H1 (cell line): ENCODE results near the gene HMGXB3. TPM values are rescaled to one million over a fixed set of nuclear protein-coding genes. Genes with fewer than 3 reads are reported as not detected.
A peak's percentile ranks its signal among the peaks of the same experiment; 100 is the strongest.

Experiments
- CTCF ChIA-PET: fragments of 300-600 bp; sonication (Branson Sonifier 250); formaldehyde crosslinking; loops from one replicate; lab custom pipeline; 2021; ENCODE audit not compliant: partially characterized antibody; lab: Charles Lee
- POLR2A ChIA-PET: fragments of 300-600 bp; sonication (Branson Sonifier 250); formaldehyde crosslinking; loops from one replicate; lab custom pipeline; 2021; ENCODE audit warnings: inconsistent platforms; ENCODE audit not compliant: partially characterized antibody; lab: Charles Lee
- DNase-seq, 2 experiments: peaks; one replicate each; pipeline versions ENCODE4 v3.0.0 to v3.0.0-alpha.2; 2010 to 2022; ENCODE audit warnings: low spot score in 2 of 2, low read depth in 1 of 2, mixed read lengths in 1 of 2
- FAIRE-seq: peaks from 2 replicates; lab custom pipeline; 2011; peaks lifted over from hg19 to GRCh38; lab: Jason Lieb, UNC
- H2AFZ ChIP-seq: 2 replicates; pipeline ENCODE4 v1.8.1; 2012; ENCODE audit warnings: low read length, inconsistent platforms
- H2AK5ac ChIP-seq: 2 replicates; pipeline ENCODE4 v1.6.1; 2013; ENCODE audit warnings: low read depth, low read length
- H2BK120ac ChIP-seq: replicated peaks from 2 replicates; pipeline ENCODE3; 2013; ENCODE audit warnings: low read depth, low read length, inconsistent platforms
- H2BK12ac ChIP-seq: 2 replicates; pipeline ENCODE4 v1.6.1; 2013; ENCODE audit warnings: low read depth, low read length
- H2BK15ac ChIP-seq: 2 replicates; pipeline ENCODE4 v1.6.1; 2013; ENCODE audit warnings: low read length
- H2BK20ac ChIP-seq: 2 replicates; pipeline ENCODE4 v1.6.1; 2013; ENCODE audit warnings: low read length
- H2BK5ac ChIP-seq: 2 replicates; pipeline ENCODE4 v1.6.1; 2013; ENCODE audit warnings: low read depth, low read length
- H3K14ac ChIP-seq: 2 replicates; pipeline ENCODE4 v1.6.1; 2013; ENCODE audit warnings: inconsistent platforms; ENCODE audit not compliant: insufficient read length
- H3K18ac ChIP-seq: 2 replicates; pipeline ENCODE4 v1.6.1; 2013; ENCODE audit warnings: low read length; ENCODE audit errors: extremely low read depth
- H3K23ac ChIP-seq: 2 replicates; pipeline ENCODE4 v1.6.1; 2013; ENCODE audit warnings: inconsistent platforms; ENCODE audit not compliant: insufficient read length
- H3K23me2 ChIP-seq: 2 replicates; pipeline ENCODE4 v1.6.1; 2013; ENCODE audit warnings: low read depth, low read length
- H3K27ac ChIP-seq: 2 replicates; pipeline ENCODE4 v1.6.1; 2011; ENCODE audit warnings: low read depth, low read length, inconsistent platforms
- H3K27me3 ChIP-seq, 4 experiments: replicated peaks in 1 of 4; 1 replicate in 1 of 4; 2 replicates in 3 of 4; pipeline versions ENCODE4 v1.6.1 to v1.8.1; 2011 to 2013; ENCODE audit warnings: low read length in 3 of 4, mild to moderate bottlenecking in 3 of 4, inconsistent platforms in 2 of 4, mixed read lengths in 2 of 4, moderate library complexity in 1 of 4; ENCODE audit not compliant: control insufficient read depth in 3 of 4, insufficient read depth in 3 of 4; ENCODE audit errors: extremely low read depth in 1 of 4
- H3K36me3 ChIP-seq, 4 experiments: 2 replicates each; pipeline versions ENCODE4 v1.6.1 to v1.8.1; 2011 to 2013; ENCODE audit warnings: mild to moderate bottlenecking in 4 of 4, low read length in 3 of 4, moderate library complexity in 2 of 4, control low read depth in 1 of 4, inconsistent platforms in 1 of 4; ENCODE audit not compliant: insufficient read depth in 4 of 4, control insufficient read depth in 2 of 4
- H3K4ac ChIP-seq: replicated peaks from 2 replicates; pipeline ENCODE3; 2013; ENCODE audit warnings: low read length, low read depth, mixed read lengths, inconsistent platforms; ENCODE audit not compliant: insufficient read length
- H3K4me1 ChIP-seq, 4 experiments: replicated peaks in 1 of 4; 1 replicate in 1 of 4; 2 replicates in 3 of 4; pipeline versions ENCODE4 v1.6.1 to v1.8.1; 2011 to 2013; ENCODE audit warnings: low read length in 3 of 4, inconsistent platforms in 2 of 4, mixed read lengths in 1 of 4; ENCODE audit not compliant: insufficient read depth in 4 of 4, control insufficient read depth in 3 of 4
- H3K4me2 ChIP-seq, 2 experiments: 2 replicates each; pipeline versions ENCODE4 v1.6.1 to v1.8.1; 2011 to 2013; ENCODE audit warnings: low read depth in 2 of 2, low read length in 2 of 2, control low read depth in 1 of 2, inconsistent platforms in 1 of 2, mild to moderate bottlenecking in 1 of 2; ENCODE audit not compliant: insufficient read depth in 1 of 2
- H3K4me3 ChIP-seq, 4 experiments: fragments of 200-600, 300-600 bp in 1 of 4; sonication (generic), shearing (Covaris generic), sonication (Bioruptor Twin) in 1 of 4; 2 replicates each; pipeline versions ENCODE4 v1.5.1 to v1.8.1; 2011 to 2016; ENCODE audit warnings: low read length in 4 of 4, low read depth in 3 of 4, control low read depth in 2 of 4, inconsistent platforms in 2 of 4, mild to moderate bottlenecking in 2 of 4, mixed read lengths in 1 of 4, moderate library complexity in 1 of 4; ENCODE audit not compliant: insufficient read depth in 2 of 4; ENCODE audit errors: extremely low read depth in 1 of 4
- H3K56ac ChIP-seq: replicated peaks from 2 replicates; pipeline ENCODE3; 2013; ENCODE audit warnings: low read depth, mild to moderate bottlenecking, mixed read lengths, low read length, inconsistent platforms; ENCODE audit not compliant: insufficient read length
- H3K79me1 ChIP-seq: 2 replicates; pipeline ENCODE4 v1.6.1; 2013; ENCODE audit warnings: low read depth, low read length, control low read depth
- H3K79me2 ChIP-seq, 2 experiments: 2 replicates each; pipeline versions ENCODE4 v1.6.1 to v1.8.1; 2012 to 2013; ENCODE audit warnings: low read length in 2 of 2, mild to moderate bottlenecking in 2 of 2, inconsistent platforms in 1 of 2; ENCODE audit not compliant: insufficient read depth in 2 of 2, control insufficient read depth in 1 of 2
- H3K9ac ChIP-seq, 4 experiments: replicated peaks in 1 of 4; 1 replicate in 1 of 4; 2 replicates in 3 of 4; pipeline versions ENCODE4 v1.6.1 to v1.8.1; 2011 to 2013; ENCODE audit warnings: low read depth in 3 of 4, low read length in 3 of 4, control low read depth in 2 of 4, mild to moderate bottlenecking in 2 of 4, moderate library complexity in 2 of 4, inconsistent platforms in 1 of 4; ENCODE audit errors: extremely low read depth in 1 of 4
- H3K9me3 ChIP-seq, 2 experiments: 2 replicates each; pipeline versions ENCODE4 v1.6.1 to v1.8.1; 2012 to 2013; ENCODE audit warnings: mild to moderate bottlenecking in 2 of 2, moderate library complexity in 2 of 2, control low read depth in 1 of 2, inconsistent platforms in 1 of 2, low read depth in 1 of 2, low read length in 1 of 2, mixed read lengths in 1 of 2; ENCODE audit not compliant: insufficient read depth in 2 of 2
- H4K20me1 ChIP-seq, 2 experiments: replicated peaks in 1 of 2; 2 replicates each; pipeline versions ENCODE3 to v1.8.1; 2011 to 2013; ENCODE audit warnings: inconsistent platforms in 2 of 2, low read length in 2 of 2, mild to moderate bottlenecking in 1 of 2; ENCODE audit not compliant: insufficient read depth in 2 of 2, control insufficient read depth in 1 of 2
- H4K5ac ChIP-seq: 2 replicates; pipeline ENCODE4 v1.6.1; 2013; ENCODE audit warnings: low read length, low read depth, mixed read lengths, inconsistent platforms; ENCODE audit not compliant: insufficient read length
- H4K8ac ChIP-seq: 2 replicates; pipeline ENCODE4 v1.8.0; 2013; ENCODE audit warnings: mild to moderate bottlenecking, moderate library complexity, low read length, inconsistent platforms; ENCODE audit not compliant: insufficient read depth; ENCODE audit errors: extremely low read depth
- H4K91ac ChIP-seq: replicated peaks from 2 replicates; pipeline ENCODE3; 2013; ENCODE audit warnings: low read length, mixed read lengths, inconsistent platforms; ENCODE audit not compliant: insufficient read length
- EZH2 ChIP-seq: fragments of 200-600 bp; sonication (generic); IDR thresholded peaks from 2 replicates; pipeline ENCODE4 v1.7.1; 2012; ENCODE audit warnings: low read depth, mild to moderate bottlenecking, moderate library complexity, low read length, inconsistent platforms; ENCODE audit not compliant: severe bottlenecking
- FOSL1 ChIP-seq: IDR thresholded peaks from 2 replicates; pipeline ENCODE4 v1.6.1; 2011; ENCODE audit warnings: mild to moderate bottlenecking, low read depth, low read length, moderate library complexity; ENCODE audit not compliant: insufficient read depth
- GABPA ChIP-seq: IDR thresholded peaks from 2 replicates; pipeline ENCODE4 v1.6.1; 2011; ENCODE audit warnings: mild to moderate bottlenecking, low read length, moderate library complexity, borderline replicate concordance; ENCODE audit not compliant: insufficient read depth
- KDM4A ChIP-seq: IDR thresholded peaks from one replicate; pipeline ENCODE4 v1.7.1; 2012; ENCODE audit warnings: low read depth, mild to moderate bottlenecking, moderate library complexity, low read length, inconsistent platforms; ENCODE audit not compliant: severe bottlenecking
- MAX ChIP-seq: IDR thresholded peaks from 2 replicates; pipeline ENCODE4 v1.6.1; 2012; ENCODE audit warnings: inconsistent platforms
- PHF8 ChIP-seq: fragments of 200-600 bp; sonication (generic); conservative IDR thresholded peaks from 2 replicates; pipeline ENCODE4 v1.7.1; 2012; ENCODE audit warnings: low read depth, mild to moderate bottlenecking, inconsistent platforms, low read length, moderate library complexity
- POLR2AphosphoS5 ChIP-seq: IDR thresholded peaks from 2 replicates; pipeline ENCODE4 v1.6.1; 2011; ENCODE audit warnings: low read depth, low read length
- RAD21 ChIP-seq, 2 experiments: IDR thresholded peaks in 1 of 2; conservative IDR thresholded peaks in 1 of 2; 2 replicates each; pipeline ENCODE4 v1.6.1; 2011; ENCODE audit warnings: low read depth in 2 of 2, low read length in 2 of 2, improper control_type of control experiment in 1 of 2, inconsistent platforms in 1 of 2, mild to moderate bottlenecking in 1 of 2, moderate library complexity in 1 of 2
- TAF1 ChIP-seq: IDR thresholded peaks from 2 replicates; pipeline ENCODE4 v1.6.1; 2011; ENCODE audit warnings: mild to moderate bottlenecking, low read depth, low read length
- TAF7 ChIP-seq: optimal IDR thresholded peaks from 2 replicates; pipeline ENCODE3; 2011; ENCODE audit warnings: low read depth, mild to moderate bottlenecking, inconsistent platforms, low read length, moderate library complexity, borderline replicate concordance
- TCF12 ChIP-seq: IDR thresholded peaks from 2 replicates; pipeline ENCODE4 v1.6.1; 2011; ENCODE audit warnings: low read depth, mild to moderate bottlenecking, low read length
- WGBS, 2 experiments: shearing (Covaris generic) in 1 of 2; methylation state at CpG; one replicate each; pipeline versions ENCODE4 v1.1.6 to v1.1.7; 2013 to 2015; ENCODE audit warnings: low lambda C conversion rate in 2 of 2, mixed read lengths in 2 of 2, inconsistent platforms in 1 of 2, low coverage in 1 of 2, missing lambda C conversion rate in 1 of 2; ENCODE audit not compliant: insufficient replicate concordance in 2 of 2, insufficient coverage in 1 of 2, insufficient read length in 1 of 2; ENCODE audit errors: extremely low coverage in 1 of 2, missing lambda C conversion rate in 1 of 2; 5-methylcytosine and 5-hydroxymethylcytosine counted together
- polyA plus RNA-seq, 7 experiments: library from polyadenylated mRNA; depleted of rRNA in 3 of 7; stranded (reverse) in 5 of 7; unstranded in 2 of 7; fragments of >200 nt in 5 of 7; fragments of 200-250 nt in 2 of 7; gene quantifications; 1 replicate in 5 of 7; 2 replicates in 1 of 7; 4 replicates in 1 of 7; pipeline versions ENCODE4 v1.2.1 to v1.2.3, GENCODE V29; 2011 to 2013; ENCODE audit warnings: missing spikeins in 2 of 7, mixed read lengths in 2 of 7
- total RNA-seq: library from RNA; stranded (reverse); fragmentation: NEBNext Ultra II Directional; extraction: Animal tissue kit (Norgen Biotek cat#: 25700); gene quantifications from 2 replicates; pipeline ENCODE4 v1.2.1, GENCODE V29; 2021

Gene HMGXB3
- total and polyA plus RNA-seq, 2 of the 8 experiments (the other 6 are each of a cell fraction or from before 2014, with no cell fraction given): 26.8 to 28.0 TPM

- ChIA-PET CTCF (interaction anchor here (1.0 to 1.7 kb wide), 5 partner anchors 21 to 36 kb away, joined by 3 to 4 read pairs (median 3); no protein-coding TSS in a partner anchor), POLR2A (interaction anchor here (1.5 kb wide), 1 partner anchor 9 kb away, joined by 6 read pairs; no protein-coding TSS in a partner anchor)
- Histone ChIP-seq H3K79me2 (no peaks in the 10 kb centered on the region), H2BK12ac (no peak within 1 kb of the TSS), H2BK5ac (no peak within 1 kb of the TSS), H3K27ac (no peak within 1 kb of the TSS), H3K4me3 (no peak within 1 kb of the TSS), H3K27me3 (no peaks in the 10 kb centered on the region; a peak in 1 of 7 replicates), H2BK20ac (no peak within 1 kb of the TSS), H2BK15ac (no peak within 1 kb of the TSS; the same call in 1 of the 2 replicates), H3K4me2 (no peak within 1 kb of the TSS), H4K8ac (peak within 1 kb of the TSS; percentile 11; the same call in 1 of the 2 replicates), H3K14ac (no peak within 1 kb of the TSS), H4K20me1 (no peaks in the 10 kb centered on the region), H3K79me1 (no peaks in the 10 kb centered on the region), H4K5ac (no peak within 1 kb of the TSS), H3K23ac (no peak within 1 kb of the TSS), H2BK120ac (no peak within 1 kb of the TSS), H3K4ac (no peak within 1 kb of the TSS), H3K36me3 (no peaks in the 10 kb centered on the region), H3K4me1 (peaks cover 0 to 6% (median 1%) of the 10 kb centered on the region in 4 experiments; a peak in 5 of 7 replicates), H4K91ac (no peak within 1 kb of the TSS), H2AK5ac (no peak within 1 kb of the TSS), H3K9me3 (no peaks in the 10 kb centered on the region), H3K18ac (no peak within 1 kb of the TSS), H2AFZ (no peak within 1 kb of the TSS), H3K56ac (no peak within 1 kb of the TSS), H3K9ac (no peak within 1 kb of the TSS; a peak in 1 of 7 replicates), H3K23me2 (no peaks in the 10 kb centered on the region; the same call in 1 of the 2 replicates)
- FAIRE-seq (no peak), DNase-seq (peak in 1 of 2 experiments; percentile 36)
- 90% methylated on average over 7 of the region's 9 CpGs; no CpG with 5 or more reads in 1 of the 2 experiments for WGBS, 2 experiments
- no peak for TF ChIP-seq KDM4A
- TF ChIP-seq RAD21 (IDR thresholded peaks at IDR 0.05 in 1 of 2, conservative IDR thresholded peaks at IDR 0.05 in 1 of 2; ENCODE audit: low read depth in 2 of 2, low read length in 2 of 2): no peak
- no peak for TF ChIP-seq TCF12
- TF ChIP-seq FOSL1: no peak
- TF ChIP-seq POLR2AphosphoS5: no peak
- TF ChIP-seq TAF1: no peak
- no peak for TF ChIP-seq TAF7
- no peak for TF ChIP-seq PHF8
- no peak for TF ChIP-seq EZH2
- TF ChIP-seq MAX: no peak
- no peak for TF ChIP-seq GABPA
Measured at GRCh38 chr5:150085950-150086715, 85.6 kb downstream of the HMGXB3 start, which contains the start of gene CSF1R. Gene CSF1R, minus strand, starts transcription at chr5:150086554. Its CDS starts 127 bp downstream, at chr5:150086427.
